ENCODE data around the gene SLC2A14. TPM values are rescaled to one million over a fixed set of nuclear protein-coding genes. Genes with fewer than 3 reads are reported as not detected.

The SLC2A14 gene
- total RNA-seq, 1 donor from 2014 or later: 4.3 TPM

Other genes starting within 250 kb of the SLC2A14 start
- not detected for gene APOBEC1, start 207.0 kb downstream of the SLC2A14 start, total RNA-seq (ENCODE audit: insufficient read depth, low replicate concordance)
- gene GDF3, start 177.1 kb downstream of the SLC2A14 start, total RNA-seq (ENCODE audit: insufficient read depth, low replicate concordance): 2.9 TPM
- not detected for gene DPPA3, start 161.5 kb downstream of the SLC2A14 start, total RNA-seq (ENCODE audit: insufficient read depth, low replicate concordance)
- not detected for gene CLEC4C, start 125.5 kb downstream of the SLC2A14 start, total RNA-seq (ENCODE audit: insufficient read depth, low replicate concordance)
- not detected for gene NANOGNB, start 107.7 kb downstream of the SLC2A14 start, total RNA-seq (ENCODE audit: insufficient read depth, low replicate concordance)
- gene NANOG, start 83.5 kb downstream of the SLC2A14 start, total RNA-seq (ENCODE audit: insufficient read depth, low replicate concordance): 0.24 TPM
- gene SLC2A3, start 63.3 kb upstream of the SLC2A14 start, total RNA-seq (ENCODE audit: insufficient read depth, low replicate concordance): 202 TPM
- 6.5 TPM for gene FOXJ2, start 159.8 kb upstream of the SLC2A14 start, total RNA-seq (ENCODE audit: insufficient read depth, low replicate concordance)
- 9.6 TPM for gene C3AR1, start 193.4 kb upstream of the SLC2A14 start, total RNA-seq (ENCODE audit: insufficient read depth, low replicate concordance)
- gene NECAP1, start 209.4 kb upstream of the SLC2A14 start, total RNA-seq (ENCODE audit: insufficient read depth, low replicate concordance): 76.6 TPM